ENCODE data around the gene RAP1A.

- TF ChIP-seq POLR2AphosphoS5 (IDR thresholded peaks at IDR 0.05; ENCODE audit: borderline replicate concordance, low read depth, low read length), result no peak
- no peak for TF ChIP-seq EZH2 (IDR thresholded peaks at IDR 0.05)
Measured at GRCh38 chr1:111762332-111762731, 142.7 kb downstream of the RAP1A start.
